Kidney (tissue), 14 donors: Measurements from ENCODE around the gene ISLR. TPM values are rescaled to one million over a fixed set of nuclear protein-coding genes. Genes with fewer than 3 reads are reported as not detected.

ENCODE experiments used
- DNase-seq, 5 donors: peaks; one replicate each; pipeline ENCODE4 v3.0.0-alpha.2; 2013 to 2020
- FAIRE-seq: peaks from 2 replicates; lab custom pipeline; 2012; peaks lifted over from hg19 to GRCh38; lab: Jason Lieb, UNC
- H3K27ac ChIP-seq, 2 donors: one replicate each; pipeline ENCODE4 v1.7.0; 2013; ENCODE audit warnings: low read depth in 2 of 2, low read length in 2 of 2, inconsistent platforms in 1 of 2
- H3K27me3 ChIP-seq: one replicate; pipeline ENCODE4 v1.7.1; 2013; ENCODE audit warnings: low read length, inconsistent platforms; ENCODE audit not compliant: control insufficient read depth, insufficient read depth
- H3K36me3 ChIP-seq, 3 donors: one replicate each; pipeline versions ENCODE4 v1.7.0 to v1.7.1; 2013; ENCODE audit warnings: low read length in 3 of 3, control low read depth in 1 of 3, inconsistent platforms in 1 of 3; ENCODE audit not compliant: insufficient read depth in 3 of 3, control insufficient read depth in 2 of 3
- H3K4me1 ChIP-seq, 3 donors: one replicate each; pipeline versions ENCODE4 v1.7.0 to v1.7.1; 2013; ENCODE audit warnings: low read length in 3 of 3, inconsistent platforms in 1 of 3, low read depth in 1 of 3; ENCODE audit not compliant: control insufficient read depth in 2 of 3, insufficient read depth in 2 of 3
- H3K4me3 ChIP-seq, 3 donors: one replicate each; pipeline versions ENCODE4 v1.7.0 to v1.8.1; 2013; ENCODE audit warnings: low read length in 3 of 3, control low read depth in 1 of 3, inconsistent platforms in 1 of 3
- H3K9ac ChIP-seq, 3 donors: one replicate each; pipeline versions ENCODE4 v1.7.0 to v1.7.1; 2013; ENCODE audit warnings: low read length in 3 of 3, control low read depth in 1 of 3, inconsistent platforms in 1 of 3
- H3K9me3 ChIP-seq, 3 donors: one replicate each; pipeline versions ENCODE4 v1.7.0 to v1.7.1; 2013; ENCODE audit warnings: low read length in 3 of 3, control low read depth in 1 of 3, inconsistent platforms in 1 of 3; ENCODE audit not compliant: control insufficient read depth in 2 of 3, insufficient read depth in 1 of 3
- intact Hi-C: fragments of 100-400 bp; cut with DNase I; formaldehyde crosslinking; loops from one replicate; pipeline ENCODE4 v1.11.1; 2022
- polyA plus RNA-seq: library from polyadenylated mRNA; stranded (reverse); fragments of 350-450 nt; fragmentation: Illumina TruSeq; extraction: RNeasy Lipid Tissue Mini Kit (QIAGEN cat#74804); gene quantifications from one replicate; pipeline ENCODE4 v1.2.3, GENCODE V29; 2014; ENCODE audit warnings: low read depth, low replicate concordance; ENCODE audit not compliant: insufficient read depth
- total RNA-seq: library from RNA; stranded (reverse); fragmentation: NEBNext Ultra II Directional; extraction: Animal tissue kit (Norgen Biotek cat#: 25700); gene quantifications from one replicate; pipeline ENCODE4 v1.2.1, GENCODE V29; 2021
- TF ChIP-seq, protein P1 (sequence below): IDR thresholded peaks from 3 replicates; pipeline ENCODE4 v1.5.1; 2012; ENCODE audit warnings: mild to moderate bottlenecking, moderate library complexity, borderline replicate concordance; ENCODE audit not compliant: insufficient read depth; ENCODE audit errors: extremely low read depth
- donor health status: control.
- donor health status: control.
- donor health status: control.
- donor health status: control.
- donor health status: control.
- donor health status: DM: yes; HTN: yes; CAD: no.
- donor health status: Normal renal cell carcinoma (clear cell type).

ISLR gene
- total and polyA plus RNA-seq, 2 donors from 2014 or later, result 18.8 to 30.2 TPM

DNA sequence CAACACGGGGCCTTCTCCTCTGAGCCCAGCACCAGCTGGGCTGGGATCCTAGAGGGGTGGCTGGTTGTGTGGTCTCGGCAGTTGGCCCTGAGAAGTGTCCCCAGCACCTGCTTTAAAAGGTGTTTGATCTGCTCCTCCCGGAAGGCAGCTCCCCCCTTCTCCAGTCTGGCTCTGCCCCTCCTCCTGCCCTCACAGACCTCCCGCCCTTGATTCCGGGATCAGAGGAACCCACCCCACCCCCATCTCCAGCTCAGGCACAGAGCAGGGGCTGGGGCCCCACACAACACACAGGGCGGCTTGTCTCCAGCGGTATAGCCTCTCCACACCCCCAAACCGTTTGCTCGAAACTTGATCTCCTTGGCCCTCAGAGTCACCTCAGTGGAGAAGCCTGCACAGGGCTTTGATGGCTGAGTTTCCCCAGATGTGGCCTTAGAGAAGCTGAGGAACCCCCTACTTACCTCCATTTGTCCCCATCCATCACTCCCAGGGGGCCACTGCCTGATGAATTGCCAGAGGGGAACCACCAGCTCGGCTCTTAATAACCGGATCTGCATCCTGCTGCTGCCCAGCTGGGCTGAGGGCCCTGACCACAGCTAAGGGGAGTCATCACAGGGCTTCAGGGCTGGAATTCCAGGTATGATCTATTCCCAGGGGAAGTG, 35.5 kb downstream of the ISLR start:
- TF ChIP-seq, protein P1, sequence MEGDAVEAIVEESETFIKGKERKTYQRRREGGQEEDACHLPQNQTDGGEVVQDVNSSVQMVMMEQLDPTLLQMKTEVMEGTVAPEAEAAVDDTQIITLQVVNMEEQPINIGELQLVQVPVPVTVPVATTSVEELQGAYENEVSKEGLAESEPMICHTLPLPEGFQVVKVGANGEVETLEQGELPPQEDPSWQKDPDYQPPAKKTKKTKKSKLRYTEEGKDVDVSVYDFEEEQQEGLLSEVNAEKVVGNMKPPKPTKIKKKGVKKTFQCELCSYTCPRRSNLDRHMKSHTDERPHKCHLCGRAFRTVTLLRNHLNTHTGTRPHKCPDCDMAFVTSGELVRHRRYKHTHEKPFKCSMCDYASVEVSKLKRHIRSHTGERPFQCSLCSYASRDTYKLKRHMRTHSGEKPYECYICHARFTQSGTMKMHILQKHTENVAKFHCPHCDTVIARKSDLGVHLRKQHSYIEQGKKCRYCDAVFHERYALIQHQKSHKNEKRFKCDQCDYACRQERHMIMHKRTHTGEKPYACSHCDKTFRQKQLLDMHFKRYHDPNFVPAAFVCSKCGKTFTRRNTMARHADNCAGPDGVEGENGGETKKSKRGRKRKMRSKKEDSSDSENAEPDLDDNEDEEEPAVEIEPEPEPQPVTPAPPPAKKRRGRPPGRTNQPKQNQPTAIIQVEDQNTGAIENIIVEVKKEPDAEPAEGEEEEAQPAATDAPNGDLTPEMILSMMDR, result no peak
- peak in 4 of 5 donors; percentile 82 to 90 (median 84) for DNase-seq
- Histone ChIP-seq H3K27me3 (no peaks in the 10 kb centered on the region), H3K9me3 (no peaks in the 10 kb centered on the region), H3K4me1 (peaks cover 11 to 24% (median 12%) of the 10 kb centered on the region in 3 donors), H3K27ac (no peak overlapping the region), H3K4me3 (no peak overlapping the region), H3K9ac (no peak overlapping the region), H3K36me3 (no peaks in the 10 kb centered on the region)
- FAIRE-seq, result no peak
- intact Hi-C loops, result no loop called here

DNA sequence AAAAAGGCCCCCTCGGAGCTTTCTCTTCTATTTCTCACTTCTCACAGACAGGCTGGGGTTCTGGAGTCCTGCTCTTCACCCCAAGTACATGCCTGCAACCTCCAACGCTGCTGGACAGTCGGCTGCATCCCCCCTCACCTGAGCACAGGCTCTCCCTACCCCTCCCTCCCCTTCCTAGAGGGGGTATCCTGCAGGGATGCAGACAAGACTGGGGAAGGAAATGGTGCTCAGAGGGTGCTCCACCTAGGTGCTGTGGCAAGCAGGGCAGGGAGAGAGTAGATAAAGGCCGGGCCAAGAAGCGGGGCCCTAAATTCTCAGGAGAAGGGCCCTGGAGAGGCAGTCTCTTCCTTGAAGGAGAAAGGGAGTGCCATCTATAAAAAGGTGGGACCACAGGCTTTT, 36.0 kb downstream of the ISLR start:
- intact Hi-C loops, result no loop called here
- no peak for FAIRE-seq
- DNase-seq, result no peak
- H3K9me3 ChIP-seq, result no peaks in the 10 kb centered on the region
- H3K27ac ChIP-seq, result no peak overlapping the region
- TF ChIP-seq, protein P1, result no peak
- H3K4me3 ChIP-seq, result no peak overlapping the region
- no peak overlapping the region for H3K9ac ChIP-seq
- no peaks in the 10 kb centered on the region for H3K27me3 ChIP-seq
- peaks cover 11 to 21% (median 12%) of the 10 kb centered on the region in 3 donors for H3K4me1 ChIP-seq
- H3K36me3 ChIP-seq, result no peaks in the 10 kb centered on the region

DNA sequence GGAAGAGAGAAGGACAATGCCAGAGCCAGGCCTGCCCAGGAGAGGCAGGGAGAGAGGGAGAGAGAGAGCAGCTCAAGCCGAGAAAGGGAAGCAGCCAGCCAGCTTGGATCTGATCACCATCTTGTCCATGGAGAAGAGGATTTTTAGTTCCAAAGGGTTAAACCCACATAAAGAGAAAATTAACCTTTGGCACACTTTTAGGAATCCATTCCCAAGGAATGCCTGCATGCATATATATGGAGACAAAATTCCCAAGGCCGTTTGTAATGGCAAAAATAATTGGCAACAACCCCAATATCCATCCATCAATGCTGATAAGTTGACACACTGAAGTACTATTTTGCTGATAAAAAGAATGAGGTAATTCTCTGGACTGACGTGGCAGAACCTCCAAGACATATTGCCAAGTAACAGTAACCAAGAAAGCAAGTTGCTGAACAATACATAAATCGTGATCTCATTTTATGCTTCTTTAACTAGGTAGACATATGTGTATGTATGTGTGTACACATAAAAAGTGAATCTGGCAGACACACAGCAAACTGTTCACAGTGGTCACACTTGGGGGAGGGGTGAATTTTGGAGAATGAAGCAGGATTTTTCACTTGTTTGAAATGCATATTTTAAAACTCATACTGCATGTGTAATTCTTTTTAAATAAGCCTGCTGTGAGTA, 36.6 kb downstream of the ISLR start:
- FAIRE-seq (no peak), DNase-seq (peak in 2 of 5 donors; percentile 54 to 68)
- H3K27me3 ChIP-seq, result no peaks in the 10 kb centered on the region
- peak overlapping the region in 1 of 3 donors; percentile 43 for H3K4me3 ChIP-seq
- peaks cover 11 to 18% (median 12%) of the 10 kb centered on the region in 3 donors for H3K4me1 ChIP-seq
- TF ChIP-seq, protein P1, result no peak
- no peaks in the 10 kb centered on the region for H3K36me3 ChIP-seq
- H3K9me3 ChIP-seq, result no peaks in the 10 kb centered on the region
- intact Hi-C loops, result no loop called here
- H3K9ac ChIP-seq, result no peak overlapping the region
- no peak overlapping the region for H3K27ac ChIP-seq
